Keratinocyte (primary cell): ENCODE data around the gene CENPO. TPM values are rescaled to one million over a fixed set of nuclear protein-coding genes. Genes with fewer than 3 reads are reported as not detected.
A peak's percentile ranks its signal among the peaks of the same experiment; 100 is the strongest.
"Not testable (repeated sequence)": the region's sequence is repeated elsewhere in the genome, so short reads cannot be mapped to it uniquely, and the experiment has no call there.

Experiments used
- DNase-seq: peaks from one replicate; pipeline ENCODE4 v3.0.0-alpha.2; 2011; ENCODE audit warnings: low read depth, missing footprints, low spot score
- FAIRE-seq: peaks from 2 replicates; lab custom pipeline; 2011; peaks lifted over from hg19 to GRCh38; lab: Jason Lieb, UNC
- H2AFZ ChIP-seq: 2 replicates; pipeline ENCODE4 v1.6.0; 2012; ENCODE audit warnings: low read length, control low read depth, inconsistent platforms; ENCODE audit not compliant: control insufficient read depth
- H3K27ac ChIP-seq: 2 replicates; pipeline ENCODE4 v1.5.1; 2011; ENCODE audit warnings: low read length; ENCODE audit not compliant: control insufficient read depth, insufficient read depth
- H3K27me3 ChIP-seq: 3 replicates; pipeline ENCODE4 v1.6.0; 2011; ENCODE audit warnings: low read length; ENCODE audit not compliant: control insufficient read depth, insufficient read depth; ENCODE audit errors: extremely low read depth
- H3K36me3 ChIP-seq, 2 experiments: 2 replicates in 1 of 2; 3 replicates in 1 of 2; pipeline ENCODE4 v1.5.1; 2011; ENCODE audit warnings: low read length in 2 of 2, mild to moderate bottlenecking in 1 of 2; ENCODE audit not compliant: control insufficient read depth in 2 of 2, insufficient read depth in 2 of 2; ENCODE audit errors: extremely low read depth in 1 of 2
- H3K4me1 ChIP-seq: 3 replicates; pipeline ENCODE4 v1.5.1; 2011; ENCODE audit warnings: low read length; ENCODE audit not compliant: control insufficient read depth, insufficient read depth; ENCODE audit errors: extremely low read depth
- H3K4me2 ChIP-seq: 3 replicates; pipeline ENCODE4 v1.6.0; 2011; ENCODE audit warnings: low read depth, low read length; ENCODE audit not compliant: control insufficient read depth, insufficient read depth; ENCODE audit errors: extremely low read depth
- H3K4me3 ChIP-seq, 3 experiments: fragments of 200-600 bp in 1 of 3; sonication (generic) in 1 of 3; 2 replicates in 2 of 3; 3 replicates in 1 of 3; pipeline ENCODE4 v1.5.1; 2011 to 2016; ENCODE audit warnings: low read length in 3 of 3, mild to moderate bottlenecking in 3 of 3, control low read depth in 2 of 3, inconsistent platforms in 1 of 3, low read depth in 1 of 3, mixed read lengths in 1 of 3, mixed run types in 1 of 3, moderate library complexity in 1 of 3; ENCODE audit not compliant: control insufficient read depth in 2 of 3, insufficient read depth in 2 of 3; ENCODE audit errors: extremely low read depth in 1 of 3
- H3K79me2 ChIP-seq: 2 replicates; pipeline ENCODE4 v1.6.0; 2012; ENCODE audit warnings: low read length; ENCODE audit not compliant: control insufficient read depth, insufficient read depth
- H3K9ac ChIP-seq: 3 replicates; pipeline ENCODE4 v1.6.0; 2011; ENCODE audit warnings: low read length; ENCODE audit not compliant: control insufficient read depth, insufficient read depth; ENCODE audit errors: extremely low read depth
- H3K9me1 ChIP-seq: 3 replicates; pipeline ENCODE4 v1.6.0; 2011; ENCODE audit warnings: low read length; ENCODE audit not compliant: control insufficient read depth, insufficient read depth; ENCODE audit errors: extremely low read depth
- H3K9me3 ChIP-seq: 2 replicates; pipeline ENCODE4 v1.5.1; 2012; ENCODE audit warnings: low read depth, low read length; ENCODE audit not compliant: control insufficient read depth
- H4K20me1 ChIP-seq: 3 replicates; pipeline ENCODE4 v1.6.0; 2011; ENCODE audit warnings: low read length; ENCODE audit not compliant: control insufficient read depth, insufficient read depth; ENCODE audit errors: extremely low read depth
- EZH2 ChIP-seq: IDR thresholded peaks from one replicate; pipeline ENCODE4 v1.6.1; 2012; ENCODE audit warnings: inconsistent platforms, mild to moderate bottlenecking, low read length, moderate library complexity
- dilution Hi-C: fragments of 300-500 bp; cut with MboI; formaldehyde crosslinking; loops from one replicate; pipeline ENCODE4 v1.7.0; 2020; ENCODE audit warnings: low sequenced_read_pairs; ENCODE audit not compliant: extremely low pct_ligation_motif_present
- polyA plus RNA-seq, 5 experiments: library from polyadenylated mRNA; depleted of rRNA in 3 of 5; stranded (reverse) in 3 of 5; stranded (forward) in 1 of 5; unstranded in 1 of 5; fragments of >200 nt; gene quantifications; 1 replicate in 1 of 5; 2 replicates in 3 of 5; 3 replicates in 1 of 5; pipeline versions ENCODE4 v1.2.1 to v1.2.3, GENCODE V29; 2011 to 2012; ENCODE audit warnings: missing spikeins in 2 of 5, low read depth in 1 of 5, low replicate concordance in 1 of 5
- TF ChIP-seq, protein P1 (sequence below), 3 experiments: IDR thresholded peaks in 1 of 3; conservative IDR thresholded peaks in 1 of 3; optimal IDR thresholded peaks in 1 of 3; 2 replicates in 2 of 3; 3 replicates in 1 of 3; pipeline versions ENCODE3 to v1.5.1; 2011; ENCODE audit warnings: low read length in 3 of 3, mild to moderate bottlenecking in 3 of 3, moderate library complexity in 2 of 3, control low read depth in 1 of 3, inconsistent platforms in 1 of 3; ENCODE audit not compliant: insufficient read depth in 2 of 3; ENCODE audit errors: extremely low read depth in 1 of 3

The CENPO gene
- polyA plus RNA-seq, 1 donor (not counting 4 experiments of a cell fraction or from before 2014, with no cell fraction given) = 12.1 TPM

DNA sequence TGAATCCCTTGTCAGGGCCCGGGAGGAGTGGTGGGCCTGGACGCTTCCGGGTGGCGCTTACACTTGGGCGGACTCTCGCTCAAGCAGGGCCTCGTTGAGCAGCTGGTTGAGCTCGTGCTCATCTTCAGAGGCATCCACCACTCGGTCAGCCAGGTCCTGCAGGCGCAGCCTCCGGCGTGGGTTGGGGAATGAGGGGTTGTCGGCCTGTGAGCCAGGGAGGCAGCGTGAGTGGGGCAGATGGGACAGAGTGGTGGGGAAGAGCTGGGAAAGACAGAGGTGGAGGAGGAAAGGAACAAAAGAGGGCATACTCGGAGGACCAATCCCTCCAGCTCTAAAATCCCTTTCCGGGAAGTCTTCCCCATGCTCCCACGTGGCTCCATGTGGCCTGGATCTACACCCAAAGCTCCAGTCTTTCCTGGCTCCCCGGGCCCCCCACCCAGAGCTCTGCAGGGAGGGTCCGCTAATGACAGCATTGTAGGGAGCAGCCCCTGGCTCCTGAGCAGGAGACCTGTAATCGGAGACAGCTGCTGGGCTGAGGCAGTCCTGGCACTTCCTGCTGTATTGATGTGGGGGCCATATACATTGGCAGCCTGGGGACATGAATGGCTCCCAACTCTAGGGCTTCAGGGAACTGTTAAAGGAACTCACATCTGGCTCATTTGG, 41.6 kb downstream of the CENPO start:
- TF ChIP-seq, protein P1, sequence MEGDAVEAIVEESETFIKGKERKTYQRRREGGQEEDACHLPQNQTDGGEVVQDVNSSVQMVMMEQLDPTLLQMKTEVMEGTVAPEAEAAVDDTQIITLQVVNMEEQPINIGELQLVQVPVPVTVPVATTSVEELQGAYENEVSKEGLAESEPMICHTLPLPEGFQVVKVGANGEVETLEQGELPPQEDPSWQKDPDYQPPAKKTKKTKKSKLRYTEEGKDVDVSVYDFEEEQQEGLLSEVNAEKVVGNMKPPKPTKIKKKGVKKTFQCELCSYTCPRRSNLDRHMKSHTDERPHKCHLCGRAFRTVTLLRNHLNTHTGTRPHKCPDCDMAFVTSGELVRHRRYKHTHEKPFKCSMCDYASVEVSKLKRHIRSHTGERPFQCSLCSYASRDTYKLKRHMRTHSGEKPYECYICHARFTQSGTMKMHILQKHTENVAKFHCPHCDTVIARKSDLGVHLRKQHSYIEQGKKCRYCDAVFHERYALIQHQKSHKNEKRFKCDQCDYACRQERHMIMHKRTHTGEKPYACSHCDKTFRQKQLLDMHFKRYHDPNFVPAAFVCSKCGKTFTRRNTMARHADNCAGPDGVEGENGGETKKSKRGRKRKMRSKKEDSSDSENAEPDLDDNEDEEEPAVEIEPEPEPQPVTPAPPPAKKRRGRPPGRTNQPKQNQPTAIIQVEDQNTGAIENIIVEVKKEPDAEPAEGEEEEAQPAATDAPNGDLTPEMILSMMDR (optimal IDR thresholded peaks at IDR 0.05 in 1 of 3, IDR thresholded peaks at IDR 0.05 in 1 of 3, conservative IDR thresholded peaks at IDR 0.05 in 1 of 3; ENCODE audit: extremely low read depth in 1 of 3, insufficient read depth in 2 of 3, low read length in 3 of 3) = no peak
- no peak for TF ChIP-seq EZH2
- Histone ChIP-seq H3K79me2 (no peaks in the 10 kb centered on the region), H3K9ac (no peak overlapping the region), H3K36me3 (peaks cover 5 to 20% of the 10 kb centered on the region in 2 experiments), H3K4me3 (no peak overlapping the region), H3K27me3 (no peaks in the 10 kb centered on the region), H2AFZ (no peak overlapping the region), H3K27ac (no peak overlapping the region), H4K20me1 (no peaks in the 10 kb centered on the region), H3K9me3 (no peaks in the 10 kb centered on the region), H3K4me1 (peaks cover 4% of the 10 kb centered on the region), H3K4me2 (no peak overlapping the region), H3K9me1 (no peaks in the 10 kb centered on the region)
- DNase-seq = no peak
- FAIRE-seq = no peak
- dilution Hi-C loops = no loop called here

DNA sequence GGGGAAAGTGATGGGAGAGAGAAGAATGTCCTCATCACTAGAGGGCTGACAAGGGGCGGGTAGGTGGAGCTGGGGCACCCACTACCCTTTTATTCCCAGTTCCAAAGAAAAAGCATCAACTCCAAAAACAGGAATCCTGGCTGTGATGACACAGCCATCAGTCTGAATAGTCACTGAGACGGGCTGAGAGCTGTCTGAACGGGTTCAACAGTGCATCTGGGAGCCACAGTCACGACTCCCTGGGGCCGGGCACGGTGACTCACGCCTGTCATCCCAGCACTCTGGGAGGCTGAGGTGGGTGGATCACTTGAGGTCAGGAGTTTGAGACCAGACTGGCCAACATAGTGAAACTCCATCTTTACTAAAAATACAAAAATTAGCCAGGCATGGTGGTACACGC, 42.2 kb downstream of the CENPO start:
- H3K9me3 ChIP-seq, dilution Hi-C loops, H3K27ac ChIP-seq, H3K9me1 ChIP-seq, H3K4me1 ChIP-seq, H2AFZ ChIP-seq, H4K20me1 ChIP-seq, H3K4me2 ChIP-seq, H3K27me3 ChIP-seq, H3K9ac ChIP-seq, H3K4me3 ChIP-seq, DNase-seq, H3K79me2 ChIP-seq: not testable (repeated sequence)
- peak; percentile 29 for FAIRE-seq
- peaks cover 5 to 17% of the 10 kb centered on the region in 2 experiments for H3K36me3 ChIP-seq

DNA sequence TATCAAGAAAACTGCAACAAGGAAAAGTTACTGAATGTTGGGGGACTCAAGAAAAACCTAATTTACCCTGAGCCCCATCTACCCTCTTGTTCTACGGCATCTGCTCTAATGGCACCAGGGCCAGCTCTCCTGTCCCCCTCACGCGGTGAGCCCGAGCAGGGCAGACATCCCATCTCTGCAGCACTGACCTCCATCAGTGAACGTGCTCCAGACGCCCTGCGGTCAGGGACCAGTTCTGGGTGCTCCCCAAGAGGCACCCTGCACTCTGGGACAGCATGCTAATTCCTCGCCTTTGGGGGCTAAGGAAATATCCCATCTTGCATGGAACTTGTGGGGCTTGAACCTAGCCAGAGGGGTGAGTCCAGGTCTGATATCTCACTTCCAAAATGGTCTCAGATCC, 43.0 kb downstream of the CENPO start:
- H3K36me3 ChIP-seq = peaks cover 5 to 13% of the 10 kb centered on the region in 2 experiments
- dilution Hi-C loops = no loop called here
- no peak for FAIRE-seq

More for the DNA sequence above, 43.0 kb downstream of the CENPO start:
- DNase-seq = no peak
- H3K79me2 ChIP-seq = no peaks in the 10 kb centered on the region
- H3K27ac ChIP-seq = no peak overlapping the region
- no peaks in the 10 kb centered on the region for H4K20me1 ChIP-seq
- H3K27me3 ChIP-seq = no peaks in the 10 kb centered on the region
- H3K4me2 ChIP-seq = no peak overlapping the region
- H3K4me3 ChIP-seq = no peak overlapping the region
- peaks cover 4% of the 10 kb centered on the region for H3K4me1 ChIP-seq
- H3K9ac ChIP-seq = no peak overlapping the region
- no peaks in the 10 kb centered on the region for H3K9me3 ChIP-seq
- H2AFZ ChIP-seq = no peak overlapping the region
- TF ChIP-seq EZH2 = no peak
- TF ChIP-seq, protein P1 (optimal IDR thresholded peaks at IDR 0.05 in 1 of 3, IDR thresholded peaks at IDR 0.05 in 1 of 3, conservative IDR thresholded peaks at IDR 0.05 in 1 of 3; ENCODE audit: extremely low read depth in 1 of 3, insufficient read depth in 2 of 3, low read length in 3 of 3) = no peak
- no peaks in the 10 kb centered on the region for H3K9me1 ChIP-seq
